ENCODE results near the gene PDLIM5.

The PDLIM5 gene

DNA sequence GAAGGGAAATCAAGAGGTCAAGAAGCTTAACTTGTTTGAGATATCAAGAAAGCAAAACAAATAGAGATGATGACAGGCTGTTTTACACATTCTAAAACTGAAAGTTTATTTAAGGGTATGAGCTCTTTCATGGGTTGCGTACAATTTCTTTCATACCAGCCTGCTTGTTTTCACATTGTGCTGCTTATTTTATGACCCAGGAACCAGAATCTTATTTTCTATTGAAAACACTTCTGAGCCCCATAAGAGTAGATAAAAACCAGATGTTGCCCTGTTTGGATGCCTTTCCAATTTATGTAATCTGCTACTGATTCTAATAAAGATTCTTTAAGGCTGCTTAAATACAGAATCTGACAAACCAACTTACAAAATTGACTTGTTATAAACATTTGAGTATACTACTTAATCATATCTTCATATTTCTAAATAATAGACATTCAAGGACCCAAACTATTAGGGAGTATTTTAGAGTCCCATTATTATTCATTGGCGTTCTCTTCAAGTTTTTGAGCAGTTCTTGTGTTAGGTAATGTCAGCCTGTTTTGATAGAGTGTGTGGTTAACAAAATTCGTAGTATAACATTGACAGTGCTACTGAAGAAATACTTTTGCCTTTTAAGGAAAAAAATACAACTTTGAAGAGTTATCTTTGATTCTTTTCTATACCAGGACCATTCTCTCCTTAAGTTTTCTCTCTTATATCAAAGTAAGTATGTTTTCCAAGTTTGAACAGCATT lies 74.4 kb downstream of the PDLIM5 start:
- TF ChIP-seq CREB1 (IDR thresholded peaks at IDR 0.05; ENCODE audit: low read depth) (no peak), ZBTB7A (IDR thresholded peaks at IDR 0.05; ENCODE audit: low read depth) (no peak), RAD21 (IDR thresholded peaks at IDR 0.05; ENCODE audit: low read depth) (no peak), TAF1 (IDR thresholded peaks at IDR 0.05; ENCODE audit: low read depth) (no peak), EGR1 (IDR thresholded peaks at IDR 0.05) (no peak), TCF12 (IDR thresholded peaks at IDR 0.05; ENCODE audit: low read depth) (no peak)
- TF ChIP-seq, protein P1, sequence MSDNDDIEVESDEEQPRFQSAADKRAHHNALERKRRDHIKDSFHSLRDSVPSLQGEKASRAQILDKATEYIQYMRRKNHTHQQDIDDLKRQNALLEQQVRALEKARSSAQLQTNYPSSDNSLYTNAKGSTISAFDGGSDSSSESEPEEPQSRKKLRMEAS (IDR thresholded peaks at IDR 0.05): no peak

DNA sequence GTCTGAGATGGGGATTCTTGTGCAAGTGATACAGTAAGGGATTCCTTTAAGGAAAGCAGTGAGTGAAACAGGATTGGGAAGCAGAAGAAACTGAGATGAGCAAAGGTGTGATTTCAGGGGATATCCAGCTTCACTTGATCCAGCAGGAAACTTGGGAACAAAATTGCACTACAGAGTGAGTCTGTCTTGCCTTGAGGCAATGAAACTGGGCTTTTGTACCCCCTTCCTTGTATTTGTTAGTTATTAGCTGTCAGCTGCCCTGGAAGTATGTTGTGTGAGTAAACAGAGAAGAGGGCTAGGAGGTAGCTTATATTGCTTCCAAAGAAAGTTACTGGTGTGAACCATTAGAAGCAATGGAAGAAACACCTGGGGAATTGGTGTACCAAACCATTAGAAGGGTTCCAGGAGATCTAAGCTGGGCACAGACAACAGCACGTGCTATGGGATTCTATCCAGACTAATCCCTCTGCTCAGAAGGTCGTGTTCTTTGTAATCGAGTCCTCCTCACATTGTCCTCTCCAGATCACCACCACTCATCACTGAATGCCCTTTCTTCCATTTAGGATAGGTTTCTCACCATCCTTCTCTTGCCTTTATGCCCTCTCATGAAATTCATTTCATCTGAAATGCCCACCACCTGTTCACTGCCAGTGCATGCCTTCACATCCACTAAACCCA lies 76.0 kb downstream of the PDLIM5 start:
- TF ChIP-seq EGR1 (IDR thresholded peaks at IDR 0.05) (no peak), YY1 (IDR thresholded peaks at IDR 0.05; ENCODE audit: low read depth) (no peak), TAF1 (IDR thresholded peaks at IDR 0.05; ENCODE audit: low read depth) (no peak), NFIC (IDR thresholded peaks at IDR 0.05) (no peak), TCF12 (IDR thresholded peaks at IDR 0.05; ENCODE audit: low read depth) (no peak), EP300 (IDR thresholded peaks at IDR 0.05; ENCODE audit: borderline replicate concordance) (no peak), ZBTB7A (IDR thresholded peaks at IDR 0.05; ENCODE audit: low read depth) (no peak), CEBPB (IDR thresholded peaks at IDR 0.05) (no peak), CREB1 (IDR thresholded peaks at IDR 0.05; ENCODE audit: low read depth) (no peak), TEAD4 (IDR thresholded peaks at IDR 0.05) (no peak), RAD21 (IDR thresholded peaks at IDR 0.05; ENCODE audit: low read depth) (no peak), FOXM1 (IDR thresholded peaks at IDR 0.05; ENCODE audit: borderline replicate concordance, low read depth) (no peak)
- TF ChIP-seq, protein P2, sequence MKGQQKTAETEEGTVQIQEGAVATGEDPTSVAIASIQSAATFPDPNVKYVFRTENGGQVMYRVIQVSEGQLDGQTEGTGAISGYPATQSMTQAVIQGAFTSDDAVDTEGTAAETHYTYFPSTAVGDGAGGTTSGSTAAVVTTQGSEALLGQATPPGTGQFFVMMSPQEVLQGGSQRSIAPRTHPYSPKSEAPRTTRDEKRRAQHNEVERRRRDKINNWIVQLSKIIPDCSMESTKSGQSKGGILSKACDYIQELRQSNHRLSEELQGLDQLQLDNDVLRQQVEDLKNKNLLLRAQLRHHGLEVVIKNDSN (IDR thresholded peaks at IDR 0.05): no peak
- TF ChIP-seq, protein P3, sequence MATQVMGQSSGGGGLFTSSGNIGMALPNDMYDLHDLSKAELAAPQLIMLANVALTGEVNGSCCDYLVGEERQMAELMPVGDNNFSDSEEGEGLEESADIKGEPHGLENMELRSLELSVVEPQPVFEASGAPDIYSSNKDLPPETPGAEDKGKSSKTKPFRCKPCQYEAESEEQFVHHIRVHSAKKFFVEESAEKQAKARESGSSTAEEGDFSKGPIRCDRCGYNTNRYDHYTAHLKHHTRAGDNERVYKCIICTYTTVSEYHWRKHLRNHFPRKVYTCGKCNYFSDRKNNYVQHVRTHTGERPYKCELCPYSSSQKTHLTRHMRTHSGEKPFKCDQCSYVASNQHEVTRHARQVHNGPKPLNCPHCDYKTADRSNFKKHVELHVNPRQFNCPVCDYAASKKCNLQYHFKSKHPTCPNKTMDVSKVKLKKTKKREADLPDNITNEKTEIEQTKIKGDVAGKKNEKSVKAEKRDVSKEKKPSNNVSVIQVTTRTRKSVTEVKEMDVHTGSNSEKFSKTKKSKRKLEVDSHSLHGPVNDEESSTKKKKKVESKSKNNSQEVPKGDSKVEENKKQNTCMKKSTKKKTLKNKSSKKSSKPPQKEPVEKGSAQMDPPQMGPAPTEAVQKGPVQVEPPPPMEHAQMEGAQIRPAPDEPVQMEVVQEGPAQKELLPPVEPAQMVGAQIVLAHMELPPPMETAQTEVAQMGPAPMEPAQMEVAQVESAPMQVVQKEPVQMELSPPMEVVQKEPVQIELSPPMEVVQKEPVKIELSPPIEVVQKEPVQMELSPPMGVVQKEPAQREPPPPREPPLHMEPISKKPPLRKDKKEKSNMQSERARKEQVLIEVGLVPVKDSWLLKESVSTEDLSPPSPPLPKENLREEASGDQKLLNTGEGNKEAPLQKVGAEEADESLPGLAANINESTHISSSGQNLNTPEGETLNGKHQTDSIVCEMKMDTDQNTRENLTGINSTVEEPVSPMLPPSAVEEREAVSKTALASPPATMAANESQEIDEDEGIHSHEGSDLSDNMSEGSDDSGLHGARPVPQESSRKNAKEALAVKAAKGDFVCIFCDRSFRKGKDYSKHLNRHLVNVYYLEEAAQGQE (IDR thresholded peaks at IDR 0.05; ENCODE audit: low read depth): no peak
- TF ChIP-seq, protein P1 (IDR thresholded peaks at IDR 0.05): no peak

DNA sequence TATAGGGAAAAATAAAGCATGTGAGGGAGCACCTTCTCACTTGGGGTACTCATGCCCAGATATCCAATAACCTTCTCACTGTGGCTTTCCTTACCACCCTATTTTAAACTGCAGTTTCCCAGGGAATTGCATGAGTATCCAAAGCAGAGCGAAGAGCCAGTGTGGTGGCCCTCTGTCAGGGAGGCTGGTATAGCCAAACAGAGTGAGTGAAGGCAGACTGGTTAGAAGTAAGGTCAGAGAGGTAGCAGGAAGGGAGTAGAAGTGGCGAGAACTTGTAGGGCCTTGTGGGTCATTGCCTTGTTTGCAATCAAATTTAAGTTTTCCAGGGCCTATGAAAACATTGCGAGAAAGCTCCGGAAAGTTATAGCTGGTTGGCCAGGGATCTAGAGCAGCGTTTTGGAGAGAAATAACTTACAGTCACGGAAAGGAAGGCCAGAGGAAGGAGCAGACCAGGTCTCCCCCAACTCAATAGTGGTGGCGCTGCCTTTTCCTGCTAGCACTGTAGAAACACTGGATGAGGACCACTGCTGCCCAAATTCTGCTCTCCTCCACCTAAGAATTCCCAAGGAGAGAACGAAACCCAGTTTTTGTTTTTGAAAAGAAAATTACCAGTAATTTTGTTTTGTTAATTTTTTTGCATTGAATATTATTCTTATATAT lies 77.2 kb downstream of the PDLIM5 start:
- TF ChIP-seq TCF12 (IDR thresholded peaks at IDR 0.05; ENCODE audit: low read depth) (no peak), CREB1 (IDR thresholded peaks at IDR 0.05; ENCODE audit: low read depth) (no peak), TAF1 (IDR thresholded peaks at IDR 0.05; ENCODE audit: low read depth) (no peak), FOXM1 (IDR thresholded peaks at IDR 0.05; ENCODE audit: borderline replicate concordance, low read depth) (no peak), RAD21 (IDR thresholded peaks at IDR 0.05; ENCODE audit: low read depth) (no peak), EGR1 (IDR thresholded peaks at IDR 0.05) (no peak), TEAD4 (IDR thresholded peaks at IDR 0.05) (no peak), CEBPB (IDR thresholded peaks at IDR 0.05) (no peak), EP300 (IDR thresholded peaks at IDR 0.05; ENCODE audit: borderline replicate concordance) (no peak), YY1 (IDR thresholded peaks at IDR 0.05; ENCODE audit: low read depth) (no peak), ZBTB7A (IDR thresholded peaks at IDR 0.05; ENCODE audit: low read depth) (no peak), NFIC (IDR thresholded peaks at IDR 0.05) (no peak)
- TF ChIP-seq, protein P3 (IDR thresholded peaks at IDR 0.05; ENCODE audit: low read depth): no peak
- TF ChIP-seq, protein P2 (IDR thresholded peaks at IDR 0.05): no peak
- TF ChIP-seq, protein P1 (IDR thresholded peaks at IDR 0.05): no peak

DNA sequence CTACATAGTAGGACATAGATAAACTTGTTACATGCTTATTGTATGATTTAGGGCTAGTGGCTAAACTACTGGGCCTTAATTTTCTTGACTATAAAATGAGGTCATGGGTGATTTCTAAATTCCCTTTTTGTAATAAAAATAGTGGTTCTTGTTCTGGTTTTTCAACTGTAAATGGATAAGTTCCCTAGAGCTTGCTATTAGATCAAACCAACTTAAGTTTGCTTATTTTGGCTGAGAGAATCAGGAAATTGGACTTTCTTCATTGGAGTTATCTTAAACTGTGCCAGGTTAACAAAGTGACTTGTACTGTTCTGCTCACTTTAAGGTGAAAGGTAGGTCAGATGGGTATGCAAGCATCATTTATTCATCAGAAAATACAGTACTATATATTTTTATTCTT lies 78.3 kb downstream of the PDLIM5 start:
- TF ChIP-seq EGR1 (IDR thresholded peaks at IDR 0.05) (no peak), NFIC (IDR thresholded peaks at IDR 0.05) (no peak), RAD21 (IDR thresholded peaks at IDR 0.05; ENCODE audit: low read depth) (no peak), TAF1 (IDR thresholded peaks at IDR 0.05; ENCODE audit: low read depth) (no peak), EP300 (IDR thresholded peaks at IDR 0.05; ENCODE audit: borderline replicate concordance) (no peak), TCF12 (IDR thresholded peaks at IDR 0.05; ENCODE audit: low read depth) (no peak)
